Lung (tissue), 12 donors: ENCODE results near the gene ACTRT2. TPM values are rescaled to one million over a fixed set of nuclear protein-coding genes. Genes with fewer than 3 reads are reported as not detected.

Source experiments
- ATAC-seq: fragments of 200-7000 bp; cut with Tn5 transposase; one replicate; pipeline ENCODE4 v1.9.1; 2020; ENCODE audit warnings: moderate number of reproducible peaks; ENCODE audit not compliant: insufficient read depth, low FRiP score
- DNase-seq, 3 donors: peaks; one replicate each; pipeline ENCODE4 v3.0.0-alpha.2; 2013 to 2017
- H3K27ac ChIP-seq, 2 donors: one replicate each; pipeline ENCODE4 v1.5.1; 2013; ENCODE audit warnings: mild to moderate bottlenecking in 2 of 2, moderate library complexity in 2 of 2, control low read depth in 1 of 2, inconsistent platforms in 1 of 2, low read depth in 1 of 2, low read length in 1 of 2
- H3K27me3 ChIP-seq, 3 donors: one replicate each; pipeline ENCODE4 v1.5.1; 2013; ENCODE audit warnings: low read length in 2 of 3; ENCODE audit not compliant: control insufficient read depth in 3 of 3, insufficient read depth in 3 of 3
- H3K36me3 ChIP-seq, 4 donors: one replicate each; pipeline ENCODE4 v1.5.1; 2013; ENCODE audit warnings: low read length in 4 of 4, mild to moderate bottlenecking in 1 of 4, moderate library complexity in 1 of 4; ENCODE audit not compliant: control insufficient read depth in 4 of 4, insufficient read depth in 4 of 4
- H3K4me1 ChIP-seq, 5 donors: one replicate each; pipeline ENCODE4 v1.5.1; 2013; ENCODE audit warnings: low read length in 5 of 5, mild to moderate bottlenecking in 2 of 5, moderate library complexity in 1 of 5; ENCODE audit not compliant: control insufficient read depth in 5 of 5, insufficient read depth in 5 of 5
- H3K4me3 ChIP-seq: one replicate; pipeline ENCODE4 v1.5.1; 2013; ENCODE audit warnings: mild to moderate bottlenecking, control low read depth, moderate library complexity
- H3K9ac ChIP-seq, 2 donors: one replicate each; pipeline ENCODE4 v1.5.1; 2013; ENCODE audit warnings: low read length in 2 of 2, control low read depth in 1 of 2; ENCODE audit not compliant: insufficient read depth in 1 of 2
- H3K9me3 ChIP-seq, 4 donors: one replicate each; pipeline ENCODE4 v1.5.1; 2013; ENCODE audit warnings: low read length in 3 of 4, mild to moderate bottlenecking in 1 of 4, moderate library complexity in 1 of 4; ENCODE audit not compliant: control insufficient read depth in 4 of 4, insufficient read depth in 3 of 4
- CTCF ChIP-seq: IDR thresholded peaks from 2 replicates; pipeline ENCODE4 v1.5.1; 2012; ENCODE audit warnings: mild to moderate bottlenecking; ENCODE audit errors: control extremely low read depth, extremely low read depth
- WGBS, 2 donors: extraction: QIAGEN DNeasy Blood & Tissue Kit; methylation state at CpG; one replicate each; pipeline ENCODE4 v1.1.7; 2013; 5-methylcytosine and 5-hydroxymethylcytosine counted together
- polyA plus RNA-seq, 2 donors: library from polyadenylated mRNA; stranded (reverse); fragments of 200-250 nt; gene quantifications; one replicate each; pipeline ENCODE4 v1.2.1, GENCODE V29; 2013
- total RNA-seq, 2 donors: library from RNA; depleted of rRNA in 1 of 2; stranded (reverse); fragments of >200 nt in 1 of 2; gene quantifications; one replicate each; pipeline ENCODE4 v1.2.1, GENCODE V29; 2014 to 2021
- donor health status: control.
- donor health status: control.
- donor health status: Bipolar disorder and iron deficiency.
- donor health status: healthy.
- donor health status: DM: yes; HTN: yes; CAD: no.

Gene ACTRT2
- total and polyA plus RNA-seq, 4 donors, result not detected

DNA sequence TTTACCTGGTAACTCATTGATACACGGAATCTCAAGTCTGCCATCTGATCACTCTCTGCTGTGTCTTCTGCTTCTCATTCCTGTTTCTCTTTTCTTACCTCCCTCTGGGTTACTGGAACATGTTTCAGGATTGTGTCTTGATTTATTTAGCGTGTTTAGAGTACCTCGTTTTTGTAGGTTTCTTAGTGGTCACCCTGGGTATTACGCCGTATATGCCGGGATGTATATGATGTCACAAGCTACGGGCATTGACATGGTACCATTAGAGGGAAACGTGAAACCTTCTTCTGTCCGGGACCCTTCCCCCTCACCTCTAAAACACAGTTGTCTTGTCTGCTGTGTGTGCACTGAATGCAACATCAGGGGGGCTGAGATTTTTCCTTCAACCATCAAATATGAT is 2.8 kb downstream of the ACTRT2 start:
- Histone ChIP-seq H3K9me3 (peaks cover 0 to 2% (median 0%) of the 10 kb centered on the region in 4 donors), H3K27me3 (peaks cover 0 to 19% (median 4%) of the 10 kb centered on the region in 3 donors), H3K27ac (no peak overlapping the region), H3K4me1 (peaks cover 0 to 5% (median 0%) of the 10 kb centered on the region in 5 donors), H3K36me3 (no peaks in the 10 kb centered on the region), H3K4me3 (no peak overlapping the region), H3K9ac (no peak overlapping the region)
- ATAC-seq, result no peak
- no peak for TF ChIP-seq CTCF
- WGBS, 2 donors, result 81 to 88% methylated on average over 9 of the region's 9 CpGs
- DNase-seq, result no peak

- WGBS, 2 donors, result 90 to 95% methylated on average over 11 of the region's 11 CpGs
- Histone ChIP-seq H3K4me1 (peaks cover 0 to 5% (median 0%) of the 10 kb centered on the region in 5 donors), H3K9me3 (peaks cover 0 to 2% (median 0%) of the 10 kb centered on the region in 4 donors), H3K27me3 (peaks cover 0 to 23% (median 4%) of the 10 kb centered on the region in 3 donors), H3K27ac (no peak overlapping the region), H3K4me3 (no peak overlapping the region), H3K36me3 (no peaks in the 10 kb centered on the region), H3K9ac (no peak overlapping the region)
- ATAC-seq, result no peak
- no peak for DNase-seq
- no peak for TF ChIP-seq CTCF
Measured at GRCh38 chr1:3024588-3024987, 3.3 kb downstream of the ACTRT2 start.

- peak in 1 of 3 donors; percentile 4 for DNase-seq
- Histone ChIP-seq H3K36me3 (no peaks in the 10 kb centered on the region), H3K9ac (no peak overlapping the region), H3K27ac (no peak overlapping the region), H3K4me3 (no peak overlapping the region), H3K27me3 (peaks cover 4 to 26% (median 7%) of the 10 kb centered on the region in 3 donors), H3K4me1 (peaks cover 0 to 5% (median 0%) of the 10 kb centered on the region in 5 donors), H3K9me3 (peaks cover 0 to 2% (median 0%) of the 10 kb centered on the region in 4 donors)
- 90 to 100% methylated on average over 1 of the region's 1 CpG for WGBS, 2 donors
- no peak for TF ChIP-seq CTCF
- ATAC-seq, result no peak
Measured at GRCh38 chr1:3026124-3026523, 4.9 kb downstream of the ACTRT2 start.
